ENCODE data around the gene DNAH11. TPM values are rescaled to one million over a fixed set of nuclear protein-coding genes. Genes with fewer than 3 reads are reported as not detected.

The DNAH11 gene
- total and polyA plus RNA-seq, 2 of the 8 experiments (the other 6 are each of a cell fraction or from before 2014, with no cell fraction given) = 1.8 to 4.9 TPM

DNA sequence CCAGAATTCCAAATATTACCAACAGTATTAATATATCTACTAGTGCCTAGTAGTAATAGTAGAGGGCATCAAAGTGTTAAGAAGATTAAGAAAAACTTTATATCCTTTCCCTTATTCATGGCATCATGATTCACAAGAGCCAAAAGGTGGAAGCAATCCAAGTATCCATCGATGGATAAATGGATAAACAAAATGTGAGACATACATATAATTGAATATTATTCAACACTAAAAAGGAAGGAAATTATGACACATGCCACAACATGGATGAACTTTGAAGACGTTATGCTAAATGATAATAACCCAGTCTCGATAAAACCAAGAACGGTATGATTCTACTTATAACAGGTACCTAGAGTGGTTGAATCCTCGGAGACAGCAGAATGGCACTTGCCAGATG lies 379.8 kb downstream of the DNAH11 start (continued):
- TF ChIP-seq RXRA (IDR thresholded peaks at IDR 0.05; ENCODE audit: insufficient read depth, low read depth, low read length) = no peak
